Natural killer cell (primary cell): ENCODE data around the gene PABPC3. TPM values are rescaled to one million over a fixed set of nuclear protein-coding genes. Genes with fewer than 3 reads are reported as not detected.

Source experiments
- ATAC-seq, 3 donors: fragments of 150-1000 bp in 2 of 3; fragments of 200-7000 bp in 1 of 3; cut with Tn5 transposase; 1 replicate in 1 of 3; 2 replicates in 2 of 3; pipeline ENCODE4 v1.10.0; 2021; ENCODE audit warnings: mild to moderate bottlenecking in 2 of 3, moderate library complexity in 2 of 3
- DNase-seq, 2 donors: peaks; one replicate each; pipeline versions ENCODE4 v3.0.0 to v3.0.0-alpha.2; 2013 to 2021; ENCODE audit warnings: mixed read lengths in 1 of 2
- H3K27ac ChIP-seq: one replicate; pipeline ENCODE4 v1.5.1; 2013; ENCODE audit warnings: mild to moderate bottlenecking, low read length
- H3K27me3 ChIP-seq: one replicate; pipeline ENCODE4 v1.6.1; 2013; ENCODE audit warnings: low read length; ENCODE audit not compliant: control insufficient read depth, insufficient read depth
- H3K36me3 ChIP-seq: one replicate; pipeline ENCODE4 v1.6.1; 2013; ENCODE audit warnings: low read length; ENCODE audit not compliant: control insufficient read depth, insufficient read depth
- H3K4me1 ChIP-seq: one replicate; pipeline ENCODE4 v1.6.1; 2013; ENCODE audit warnings: low read length; ENCODE audit not compliant: control insufficient read depth, insufficient read depth
- H3K4me3 ChIP-seq: one replicate; pipeline ENCODE4 v1.5.1; 2013; ENCODE audit warnings: low read length
- H3K9me3 ChIP-seq: one replicate; pipeline ENCODE4 v1.6.1; 2013; ENCODE audit warnings: low read length; ENCODE audit not compliant: control insufficient read depth, insufficient read depth
- H3K27ac Mint-ChIP-seq, 2 donors: one replicate each; pipeline ENCODE4 v1.8.0; 2022; ENCODE audit warnings: mild to moderate bottlenecking in 2 of 2, mixed read lengths in 2 of 2, moderate library complexity in 1 of 2
- H3K27me3 Mint-ChIP-seq, 2 donors: one replicate each; pipeline ENCODE4 v1.8.0; 2022; ENCODE audit warnings: low read depth in 2 of 2, mixed read lengths in 2 of 2
- H3K36me3 Mint-ChIP-seq: one replicate; pipeline ENCODE4 v1.8.0; 2022; ENCODE audit warnings: mixed read lengths
- H3K4me1 Mint-ChIP-seq, 2 donors: one replicate each; pipeline ENCODE4 v1.8.0; 2022; ENCODE audit warnings: mixed read lengths in 2 of 2
- H3K4me3 Mint-ChIP-seq: one replicate; pipeline ENCODE4 v1.8.0; 2022; ENCODE audit warnings: mild to moderate bottlenecking, moderate library complexity, mixed read lengths
- H3K9me3 Mint-ChIP-seq, 2 donors: one replicate each; pipeline ENCODE4 v1.8.0; 2022; ENCODE audit warnings: mixed read lengths in 2 of 2
- CTCF ChIP-seq: fragments of 200-600 bp; IDR thresholded peaks from one replicate; pipeline ENCODE4 v1.8.0; 2022; ENCODE audit warnings: antibody characterized with exemption
- WGBS: methylation state at CpG from one replicate; pipeline ENCODE4 v1.1.7; 2013; ENCODE audit warnings: missing lambda C conversion rate; ENCODE audit not compliant: insufficient coverage; 5-methylcytosine and 5-hydroxymethylcytosine counted together
- intact Hi-C: fragments of 100-400 bp; cut with micrococcal nuclease; formaldehyde crosslinking; loops from one replicate; pipeline ENCODE4 v1.14.2; 2022
- total RNA-seq, 4 donors: library from RNA; stranded (reverse); fragments of 120-200 nt in 1 of 4; gene quantifications; one replicate each; pipeline versions ENCODE4 v1.2.3 to v1.2.4, GENCODE V29; 2013 to 2022

Gene PABPC3
- total RNA-seq, 3 donors from 2014 or later (not counting 1 experiment from before 2014, with no cell fraction given), result 0.18 to 0.21 (median 0.20) TPM

- Histone ChIP-seq H3K4me1 (no peaks in the 10 kb centered on the region), H3K4me3 (no peak overlapping the region), H3K27me3 (no peaks in the 10 kb centered on the region), H3K27ac (no peak overlapping the region), H3K9me3 (no peaks in the 10 kb centered on the region), H3K36me3 (no peaks in the 10 kb centered on the region)
- no peaks in the 10 kb centered on the region for H3K4me1 Mint-ChIP-seq
- no CpG with 5 or more reads among the region's 2 CpGs for WGBS
- H3K27ac Mint-ChIP-seq, result no peak overlapping the region
- DNase-seq, result no peak
- ATAC-seq, result no peak
- TF ChIP-seq CTCF, result no peak
- intact Hi-C loops, result no loop called here
- no peaks in the 10 kb centered on the region for H3K9me3 Mint-ChIP-seq
- no peaks in the 10 kb centered on the region for H3K36me3 Mint-ChIP-seq
- peaks cover 7 to 11% of the 10 kb centered on the region in 2 donors for H3K27me3 Mint-ChIP-seq
- no peak overlapping the region for H3K4me3 Mint-ChIP-seq
Observed at GRCh38 chr13:25103711-25104110, 7.8 kb downstream of the PABPC3 start.

- Histone ChIP-seq H3K9me3 (no peaks in the 10 kb centered on the region), H3K4me3 (no peak overlapping the region), H3K4me1 (no peaks in the 10 kb centered on the region), H3K27me3 (peaks cover 7% of the 10 kb centered on the region), H3K27ac (no peak overlapping the region), H3K36me3 (no peaks in the 10 kb centered on the region)
- Mint-ChIP-seq H3K27ac (no peak overlapping the region), H3K27me3 (peaks cover 12% of the 10 kb centered on the region in 2 donors), H3K9me3 (no peaks in the 10 kb centered on the region), H3K4me1 (no peaks in the 10 kb centered on the region), H3K36me3 (no peaks in the 10 kb centered on the region), H3K4me3 (no peak overlapping the region)
- DNase-seq (no peak), ATAC-seq (no peak)
- TF ChIP-seq CTCF, result no peak
- WGBS, result 92% methylated on average over 5 of the region's 5 CpGs
- intact Hi-C loops, result no loop called here
Observed at GRCh38 chr13:25109341-25109740, 13.4 kb downstream of the PABPC3 start.

DNA sequence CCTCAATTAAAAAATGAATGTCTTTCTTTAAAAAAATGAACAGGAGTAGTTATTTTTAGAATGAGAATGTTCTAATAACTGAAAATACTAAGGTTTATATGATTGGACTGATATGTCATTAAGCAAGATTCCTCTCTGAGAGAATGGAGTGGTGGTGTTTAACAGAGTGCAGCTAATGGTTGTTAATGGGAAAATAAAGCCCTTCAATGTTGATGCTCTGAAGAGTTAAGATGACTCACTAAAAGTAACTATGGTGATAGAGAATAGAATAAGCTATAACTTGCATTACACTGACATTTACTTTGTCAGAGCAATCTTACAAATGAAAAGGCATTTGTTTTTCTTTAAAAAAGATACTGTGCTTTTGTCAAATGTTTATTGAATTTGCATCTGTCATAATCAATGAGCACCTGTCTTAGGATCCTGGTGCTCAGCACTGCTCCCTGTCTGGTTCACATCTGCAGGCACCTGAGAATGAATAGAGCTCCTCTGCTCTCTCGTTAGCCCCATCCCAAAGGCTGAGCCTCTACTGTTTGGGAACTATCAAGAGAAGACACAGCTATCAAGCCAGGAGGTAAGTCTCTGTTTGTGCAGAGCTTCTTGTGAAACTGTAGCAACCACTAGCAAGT lies 15.1 kb downstream of the PABPC3 start:
- no peak overlapping the region for H3K27ac Mint-ChIP-seq
- Histone ChIP-seq H3K4me1 (no peaks in the 10 kb centered on the region), H3K27me3 (peaks cover 7% of the 10 kb centered on the region), H3K4me3 (no peak overlapping the region), H3K27ac (no peak overlapping the region), H3K9me3 (no peaks in the 10 kb centered on the region), H3K36me3 (no peaks in the 10 kb centered on the region)
- DNase-seq (no peak), ATAC-seq (no peak)
- 90% methylated on average over 1 of the region's 1 CpG for WGBS
- no peak overlapping the region for H3K4me3 Mint-ChIP-seq
- no peak for TF ChIP-seq CTCF
- peaks cover 12 to 14% of the 10 kb centered on the region in 2 donors for H3K27me3 Mint-ChIP-seq
- intact Hi-C loops, result no loop called here
- no peaks in the 10 kb centered on the region for H3K9me3 Mint-ChIP-seq
- H3K36me3 Mint-ChIP-seq, result no peaks in the 10 kb centered on the region
- H3K4me1 Mint-ChIP-seq, result no peaks in the 10 kb centered on the region

DNA sequence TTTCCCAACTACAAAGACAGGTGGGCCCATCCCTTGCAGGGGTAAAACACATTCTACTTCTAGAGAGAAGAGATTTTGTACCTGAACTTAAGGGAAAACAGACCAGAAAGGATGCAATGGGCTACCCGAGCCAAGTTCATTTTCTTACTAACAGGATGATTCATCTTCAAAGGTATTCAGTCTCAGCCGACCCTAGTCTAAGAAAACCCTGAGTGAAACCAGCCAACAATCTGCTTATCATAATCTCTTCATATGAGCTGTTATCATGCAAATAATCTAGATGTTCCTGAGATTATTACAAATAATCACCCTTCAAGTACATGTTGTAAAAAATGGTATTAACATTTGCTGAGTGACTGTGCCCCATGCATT lies 15.6 kb downstream of the PABPC3 start:
- no peak overlapping the region for H3K27ac Mint-ChIP-seq
- no peaks in the 10 kb centered on the region for H3K36me3 Mint-ChIP-seq

More for the DNA sequence above, 15.6 kb downstream of the PABPC3 start:
- Mint-ChIP-seq H3K9me3 (no peaks in the 10 kb centered on the region), H3K4me1 (no peaks in the 10 kb centered on the region), H3K27me3 (peaks cover 12 to 13% of the 10 kb centered on the region in 2 donors), H3K4me3 (no peak overlapping the region)
- Histone ChIP-seq H3K27ac (no peak overlapping the region), H3K4me3 (no peak overlapping the region), H3K36me3 (no peaks in the 10 kb centered on the region), H3K27me3 (peaks cover 7% of the 10 kb centered on the region), H3K9me3 (no peaks in the 10 kb centered on the region), H3K4me1 (no peaks in the 10 kb centered on the region)
- no peak for TF ChIP-seq CTCF
- 80% methylated on average over 2 of the region's 2 CpGs for WGBS
- DNase-seq, result no peak
- ATAC-seq, result no peak
- intact Hi-C loops, result no loop called here
